NCI-H82 treated with DMSO at 0.1 percent for 48 hours (cell line): Measurements from ENCODE around the gene FLVCR1.

Source experiments
- DNase-seq: peaks from one replicate; lab custom pipeline; 2025; ENCODE audit not compliant: unreplicated experiment; lab: John Stamatoyannopoulos, UW

FLVCR1 gene

GRCh38 chr1:212945056-212945455, 87.0 kb downstream of the FLVCR1 start:
- DNase-seq = no peak

GRCh38 chr1:212945463-212946160, 87.5 kb downstream of the FLVCR1 start:
- DNase-seq = no peak

- no peak for DNase-seq
Measured at GRCh38 chr1:212946872-212947271, 88.8 kb downstream of the FLVCR1 start.
